ENCODE data around the gene CGB5. TPM values are rescaled to one million over a fixed set of nuclear protein-coding genes. Genes with fewer than 3 reads are reported as not detected.
"Not testable (repeated sequence)": the region's sequence is repeated elsewhere in the genome, so short reads cannot be mapped to it uniquely, and the experiment has no call there.

CGB5 gene
- total RNA-seq, 1 donor from 2014 or later: not detected

DNA sequence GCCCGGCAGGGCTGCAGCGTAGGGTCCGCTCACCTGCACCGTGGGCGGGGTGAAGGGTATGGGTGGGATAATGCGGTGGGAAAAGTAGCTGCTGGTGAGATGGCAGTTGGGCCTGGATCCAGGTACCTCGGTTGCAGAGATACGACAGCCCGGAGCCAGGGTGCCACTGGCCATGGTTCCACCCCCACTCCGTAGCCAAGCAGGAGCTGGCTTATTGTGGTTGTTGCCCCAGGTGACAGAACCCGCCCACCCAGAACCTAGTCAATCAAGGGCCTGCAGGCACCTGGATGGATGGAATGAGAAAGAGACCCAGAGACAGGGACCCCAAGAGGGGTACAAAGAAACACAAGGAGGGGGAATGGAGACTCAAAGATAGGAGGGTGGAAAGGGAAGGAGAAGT lies 23.3 kb upstream of the CGB5 start:
- intact Hi-C loops (cut with micrococcal nuclease): no loop called here
- DNase-seq (no peak), ATAC-seq (no peak)

DNA sequence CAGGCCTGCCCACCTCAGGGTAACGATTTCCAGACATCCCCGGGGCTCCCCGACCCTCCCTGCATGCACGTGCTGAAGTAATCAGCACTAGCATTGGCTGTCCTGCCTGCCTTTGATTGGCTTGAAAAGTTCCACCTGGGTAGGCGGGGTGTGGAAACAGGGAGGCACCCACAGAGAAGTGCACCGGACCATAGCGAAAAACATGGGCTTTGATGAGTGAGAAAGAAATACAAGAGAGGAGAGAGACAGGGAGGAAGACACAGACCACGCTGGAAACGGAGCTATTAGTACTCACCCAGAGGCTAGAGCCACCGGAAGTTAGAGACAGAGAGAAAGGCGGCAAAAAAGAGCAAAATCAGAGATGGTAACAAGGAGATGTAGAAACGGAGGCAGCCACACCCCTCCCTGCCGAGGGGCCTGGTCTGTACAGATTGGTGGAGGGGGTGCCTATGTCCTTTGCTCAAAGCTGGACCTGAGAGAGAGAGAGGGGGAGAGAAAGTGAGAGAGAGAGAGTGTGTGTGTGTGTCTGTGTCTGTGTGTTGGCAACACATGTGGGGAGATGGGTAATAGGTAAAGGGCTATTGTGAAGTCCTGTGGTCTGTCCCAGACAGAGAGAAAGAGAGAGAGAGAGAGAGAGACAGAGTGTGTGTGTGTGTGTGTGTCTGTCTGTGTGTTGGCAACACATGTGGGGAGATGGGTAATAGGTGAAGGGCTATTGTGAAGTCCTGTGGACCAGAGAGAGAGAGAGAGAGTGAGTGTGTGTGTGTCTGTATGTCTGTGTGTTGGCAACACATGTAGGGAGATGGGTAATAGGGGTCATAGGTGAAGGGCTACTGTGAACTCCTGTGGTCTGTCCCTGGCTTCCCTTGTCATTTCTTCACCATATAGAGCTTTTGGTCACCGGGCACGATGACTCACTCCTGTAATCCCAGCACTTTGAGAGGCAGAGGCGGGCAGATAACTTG lies 22.4 kb upstream of the CGB5 start:
- intact Hi-C loops (cut with micrococcal nuclease): no loop called here
- ATAC-seq (no peak), DNase-seq (no peak)

GRCh38 chr19:49022116-49022515 lies 21.5 kb upstream of the CGB5 start:
- DNase-seq (no peak), ATAC-seq (no peak)
- intact Hi-C loops (cut with micrococcal nuclease): no loop called here

- DNase-seq; ATAC-seq; intact Hi-C loops (cut with micrococcal nuclease): not testable (repeated sequence)
Observed at GRCh38 chr19:49024233-49024632, 19.4 kb upstream of the CGB5 start, which contains the start of gene CGB3. TSS of gene CGB3 (minus strand) at chr19:49024333. CDS start at chr19:49023971, 362 bp downstream.

- DNase-seq; intact Hi-C loops (cut with micrococcal nuclease); ATAC-seq: not testable (repeated sequence)
Observed at GRCh38 chr19:49025088-49025487, 18.6 kb upstream of the CGB5 start.

GRCh38 chr19:49025599-49025998 lies 18.0 kb upstream of the CGB5 start:
- ATAC-seq: not testable (repeated sequence)

GRCh38 chr19:49028686-49029085 lies 15.0 kb upstream of the CGB5 start:
- ATAC-seq; DNase-seq; intact Hi-C loops (cut with micrococcal nuclease): not testable (repeated sequence)

More at GRCh38 chr19:49025599-49025998, 18.0 kb upstream of the CGB5 start:
- intact Hi-C loops (cut with micrococcal nuclease); DNase-seq: not testable (repeated sequence)

- intact Hi-C loops (cut with micrococcal nuclease): not testable (repeated sequence)
Observed at GRCh38 chr19:49029749-49030148, 13.9 kb upstream of the CGB5 start.

GRCh38 chr19:49030323-49030722 lies 13.3 kb upstream of the CGB5 start:
- intact Hi-C loops (cut with micrococcal nuclease); ATAC-seq; DNase-seq: not testable (repeated sequence)

More at GRCh38 chr19:49029749-49030148, 13.9 kb upstream of the CGB5 start:
- DNase-seq, ATAC-seq: not testable (repeated sequence)

- intact Hi-C loops (cut with micrococcal nuclease); ATAC-seq; DNase-seq: not testable (repeated sequence)
Observed at GRCh38 chr19:49031642-49032301, 11.9 kb upstream of the CGB5 start, which contains the start of gene CGB2. TSS of gene CGB2 (plus strand) at chr19:49031890. CDS start at chr19:49032096, 206 bp downstream.

DNA sequence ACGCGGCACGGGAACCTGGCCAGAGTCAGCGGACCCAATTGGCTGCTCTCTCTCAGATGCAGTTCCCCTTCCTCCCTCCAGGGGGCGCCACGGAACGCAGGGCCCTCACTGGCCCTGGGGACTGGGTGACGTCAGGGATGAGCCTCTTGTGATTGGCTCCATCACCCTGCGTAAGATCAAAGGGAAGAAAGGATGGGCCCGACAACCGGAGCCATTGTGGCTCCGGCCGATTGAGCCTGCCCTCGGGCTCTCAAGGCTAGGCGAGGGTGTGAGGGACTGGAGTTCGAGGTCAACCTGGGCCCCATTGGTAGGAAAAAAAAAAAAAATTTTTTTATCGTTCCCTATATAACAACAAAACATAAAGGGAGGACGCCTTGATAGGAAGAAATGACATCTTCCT lies 6.8 kb upstream of the CGB5 start, which contains the start of gene CGB1:
CGB1 (minus strand) TSS at position 81 of the 400 bp plus-strand sequence. CDS start 184 bp downstream, outside the sequence.
- intact Hi-C loops (cut with micrococcal nuclease); DNase-seq; ATAC-seq: not testable (repeated sequence)

GRCh38 chr19:49038111-49038510 lies 5.5 kb upstream of the CGB5 start:
- intact Hi-C loops (cut with micrococcal nuclease); ATAC-seq; DNase-seq: not testable (repeated sequence)

DNA sequence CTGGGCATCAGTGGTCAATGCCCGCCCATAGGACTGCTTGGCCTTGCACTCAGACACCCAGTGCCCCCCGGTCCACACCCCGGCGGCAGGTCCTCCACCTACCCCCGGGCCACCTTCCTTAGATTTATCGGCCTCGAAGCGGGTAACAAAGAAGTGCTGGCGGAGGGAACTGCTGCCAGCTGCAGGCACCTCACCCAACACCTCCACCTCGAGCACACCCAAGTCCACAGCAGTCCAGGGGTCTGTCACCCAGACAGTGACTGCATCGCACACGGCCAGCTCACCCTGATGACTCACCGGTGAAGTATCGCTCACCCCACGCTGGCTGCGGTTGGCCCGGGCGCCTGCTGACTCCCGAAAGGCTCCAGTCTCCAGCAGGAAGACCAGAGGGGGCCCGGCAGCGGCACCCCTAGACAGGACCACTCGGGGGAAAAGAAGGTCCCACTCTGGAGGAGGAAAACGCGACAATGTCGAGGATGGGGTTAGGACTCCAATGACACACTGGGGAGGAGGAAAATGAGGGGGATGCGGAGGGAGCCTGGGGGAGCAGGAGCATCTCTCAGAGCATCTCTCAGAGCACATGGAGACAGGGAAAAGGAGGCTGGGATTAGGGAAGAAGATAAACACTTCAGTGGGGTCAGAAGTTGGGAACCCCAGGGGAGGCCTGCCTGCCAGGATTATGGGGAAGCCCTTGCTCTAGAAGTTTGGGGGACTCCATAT lies 4.9 kb upstream of the CGB5 start:
- DNase-seq; ATAC-seq; intact Hi-C loops (cut with micrococcal nuclease): not testable (repeated sequence)

DNA sequence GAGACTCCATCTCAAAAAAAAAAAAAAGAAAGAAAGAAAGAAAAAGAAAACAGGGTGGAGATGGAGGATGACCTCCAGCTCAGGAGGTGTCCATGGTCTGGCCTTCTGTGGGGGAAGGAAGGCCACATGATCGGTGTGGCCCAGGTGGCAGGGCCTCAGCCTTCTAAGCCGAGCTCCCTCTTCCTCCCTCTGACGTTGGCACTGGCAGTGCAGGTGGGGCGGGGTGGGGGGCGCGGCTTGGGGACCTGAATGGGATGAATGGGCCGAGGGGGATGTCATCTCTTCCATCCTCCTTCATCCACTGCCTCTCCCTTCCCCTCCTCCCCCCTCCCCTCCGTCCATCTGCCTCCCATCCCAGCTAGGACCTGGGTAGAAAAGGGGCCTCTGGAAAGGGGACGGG lies 3.9 kb upstream of the CGB5 start:
- intact Hi-C loops (cut with micrococcal nuclease); DNase-seq; ATAC-seq: not testable (repeated sequence)

GRCh38 chr19:49042177-49042576 lies 1.5 kb upstream of the CGB5 start:
- intact Hi-C loops (cut with micrococcal nuclease): no loop called here
- DNase-seq (no peak), ATAC-seq (no peak)

GRCh38 chr19:49042666-49043065 lies 982 bp upstream of the CGB5 start:
- intact Hi-C loops (cut with micrococcal nuclease); DNase-seq; ATAC-seq: not testable (repeated sequence)

GRCh38 chr19:49049011-49049410 lies 5.4 kb downstream of the CGB5 start, which contains the start of gene CGB8:
TSS of gene CGB8 (minus strand) at chr19:49049111. CDS start at chr19:49048739, 372 bp downstream.
- DNase-seq; ATAC-seq; intact Hi-C loops (cut with micrococcal nuclease): not testable (repeated sequence)

DNA sequence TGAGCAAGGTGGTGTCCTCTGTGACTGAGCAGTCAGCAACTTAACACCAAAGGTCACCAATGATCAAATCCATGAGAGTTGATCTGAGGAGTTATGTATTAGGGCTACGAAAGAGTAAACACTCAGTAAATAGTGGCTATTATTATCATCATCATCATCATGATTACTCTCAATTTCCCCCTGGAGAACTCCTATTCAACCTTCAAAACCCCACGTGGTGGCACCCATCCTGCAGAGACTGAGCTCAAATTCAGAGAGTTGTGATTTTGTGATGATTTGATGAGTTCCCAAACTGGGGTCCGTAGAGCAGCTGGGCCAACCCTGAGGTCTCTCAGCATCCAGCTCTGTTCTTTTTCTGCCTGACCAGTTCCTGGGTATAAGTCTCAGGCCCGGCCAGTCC lies 6.2 kb downstream of the CGB5 start:
- DNase-seq; ATAC-seq; intact Hi-C loops (cut with micrococcal nuclease): not testable (repeated sequence)

Measured in left ventricle myocardium superior (tissue), 1 donor.